HepG2 (cell line): ENCODE results near the gene SCAPER. TPM values are rescaled to one million over a fixed set of nuclear protein-coding genes. Genes with fewer than 3 reads are reported as not detected.

Experiments
- BATF2 ChIP-seq: sonication (generic); formaldehyde crosslinking; IDR thresholded peaks from 2 replicates; pipeline ENCODE4 v1.8.0; 2022; ENCODE audit warnings: mild to moderate bottlenecking, missing genetic modification reagents, moderate library complexity
- BRF2 ChIP-seq: sonication (generic); formaldehyde crosslinking; IDR thresholded peaks from 2 replicates; pipeline ENCODE4 v1.8.1; 2022; ENCODE audit warnings: mild to moderate bottlenecking, missing genetic modification reagents
- CHCHD3 ChIP-seq: sonication (generic); formaldehyde crosslinking; IDR thresholded peaks from 2 replicates; pipeline ENCODE4 v1.8.0; 2022; ENCODE audit warnings: mild to moderate bottlenecking, missing genetic modification reagents, moderate library complexity
- HDAC6 ChIP-seq: fragments of 200-600 bp; sonication (generic); IDR thresholded peaks from 2 replicates; pipeline ENCODE4 v1.7.0; 2017; ENCODE audit warnings: mild to moderate bottlenecking, antibody characterized with exemption, low read length, low read depth
- NR3C1 ChIP-seq: sonication (generic); formaldehyde crosslinking; IDR thresholded peaks from 2 replicates; pipeline ENCODE4 v1.4.0; 2020; ENCODE audit warnings: missing genetic modification reagents
- PBX2 ChIP-seq: IDR thresholded peaks from 2 replicates; pipeline ENCODE4 v1.6.1; 2016; ENCODE audit warnings: control low read depth
- POLR2AphosphoS2 ChIP-seq: IDR thresholded peaks from 2 replicates; pipeline ENCODE4 v1.6.1; 2011; ENCODE audit warnings: low read depth, low read length, improper control_type of control experiment
- RAD51 ChIP-seq: fragments of 450-650 bp; IDR thresholded peaks from 2 replicates; pipeline ENCODE4 v1.6.1; 2016; ENCODE audit warnings: borderline replicate concordance
- RARA ChIP-seq: IDR thresholded peaks from 2 replicates; pipeline ENCODE4 v1.6.1; 2016; ENCODE audit warnings: missing genetic modification reagents, missing compliant biosample characterization
- SAP130 ChIP-seq: IDR thresholded peaks from 2 replicates; pipeline ENCODE4 v1.6.1; 2016; ENCODE audit warnings: low read depth
- SMYD3 ChIP-seq: sonication (generic); formaldehyde crosslinking; IDR thresholded peaks from 2 replicates; pipeline ENCODE4 v1.8.1; 2023; ENCODE audit warnings: mild to moderate bottlenecking, missing genetic modification reagents
- STAG1 ChIP-seq: sonication (generic); formaldehyde crosslinking; IDR thresholded peaks from 2 replicates; pipeline ENCODE4 v1.4.0; 2020; ENCODE audit warnings: missing genetic modification reagents
- TAF15 ChIP-seq: fragments of 200-400 bp; formaldehyde crosslinking; IDR thresholded peaks from one replicate; pipeline ENCODE4 v1.6.1; 2018; ENCODE audit warnings: mild to moderate bottlenecking, low read depth, low read length; ENCODE audit not compliant: poor library complexity, severe bottlenecking
- TOE1 ChIP-seq: sonication (generic); formaldehyde crosslinking; IDR thresholded peaks from 2 replicates; pipeline ENCODE4 v1.4.0; 2020; ENCODE audit warnings: mild to moderate bottlenecking, missing genetic modification reagents
- TRIM24 ChIP-seq: sonication (generic); formaldehyde crosslinking; IDR thresholded peaks from 2 replicates; pipeline ENCODE4 v1.8.0; 2022; ENCODE audit warnings: mild to moderate bottlenecking, missing genetic modification reagents
- ZNF10 ChIP-seq: sonication (generic); formaldehyde crosslinking; IDR thresholded peaks from 2 replicates; pipeline ENCODE4 v1.4.0; 2020; ENCODE audit warnings: mild to moderate bottlenecking, low read depth, missing genetic modification reagents, borderline replicate concordance
- ZNF234 ChIP-seq: sonication (generic); formaldehyde crosslinking; conservative IDR thresholded peaks from 2 replicates; pipeline ENCODE4 v1.5.1; 2020; ENCODE audit warnings: mild to moderate bottlenecking, missing genetic modification reagents
- ZNF337 ChIP-seq: sonication (generic); formaldehyde crosslinking; IDR thresholded peaks from 2 replicates; pipeline ENCODE4 v1.5.1; 2020; ENCODE audit warnings: missing genetic modification reagents, low read depth, mild to moderate bottlenecking, borderline replicate concordance
- ZNF501 ChIP-seq: sonication (generic); formaldehyde crosslinking; IDR thresholded peaks from 2 replicates; pipeline ENCODE4 v1.5.1; 2020; ENCODE audit warnings: mild to moderate bottlenecking, moderate library complexity, missing genetic modification reagents
- ZNF572 ChIP-seq: sonication (generic); formaldehyde crosslinking; IDR thresholded peaks from 2 replicates; pipeline ENCODE4 v1.5.1; 2020; ENCODE audit warnings: mild to moderate bottlenecking, missing genetic modification reagents
- ZNF614 ChIP-seq: IDR thresholded peaks from 2 replicates; pipeline ENCODE4 v1.6.1; 2018; ENCODE audit warnings: missing biosample characterization, missing genetic modification reagents, inconsistent platforms, borderline replicate concordance
- ZNF652 ChIP-seq: IDR thresholded peaks from 2 replicates; pipeline ENCODE4 v1.6.1; 2016; ENCODE audit warnings: low read depth, borderline replicate concordance
- ZNF709 ChIP-seq: sonication (generic); formaldehyde crosslinking; IDR thresholded peaks from 2 replicates; pipeline ENCODE4 v1.5.0; 2020; ENCODE audit warnings: mild to moderate bottlenecking, missing genetic modification reagents
- ZNF780A ChIP-seq: sonication (generic); formaldehyde crosslinking; IDR thresholded peaks from 2 replicates; pipeline ENCODE4 v1.8.0; 2022; ENCODE audit warnings: mild to moderate bottlenecking, missing genetic modification reagents, moderate library complexity
- polyA plus RNA-seq, 8 experiments: library from polyadenylated mRNA; depleted of rRNA in 3 of 8; stranded (reverse) in 7 of 8; unstranded in 1 of 8; fragments of >200 nt; fragmentation: Illumina TruSeq in 4 of 8; extraction: Trizol in 4 of 8; gene quantifications; 2 replicates each; pipeline versions ENCODE4 v1.2.1 to v1.2.3, GENCODE V29; 2011 to 2016; ENCODE audit warnings: low read depth in 4 of 8, missing spikeins in 1 of 8, mixed read lengths in 1 of 8; ENCODE audit not compliant: insufficient read depth in 1 of 8
- total RNA-seq, 5 experiments: library from RNA; depleted of rRNA; stranded (reverse); fragments of >200 nt; fragmentation: Illumina TruSeq; extraction: Trizol; gene quantifications; 2 replicates each; pipeline ENCODE4 v1.2.3, GENCODE V29; 2016; ENCODE audit warnings: low read depth in 1 of 5

Gene SCAPER
- total and polyA plus RNA-seq, 2 of the 13 experiments (the other 11 are each of a cell fraction or from before 2014, with no cell fraction given) = 4.3 to 10.5 TPM

- TF ChIP-seq CHCHD3 (CRISPR knock-in tag) = no peak
- no peak for TF ChIP-seq BRF2 (CRISPR knock-in tag)
- TF ChIP-seq ZNF501 (CRISPR knock-in tag) = no peak
- TF ChIP-seq ZNF572 (CRISPR knock-in tag) = no peak
- no peak for TF ChIP-seq BATF2
- no peak for TF ChIP-seq ZNF10
- no peak for TF ChIP-seq RAD51
- no peak for TF ChIP-seq POLR2AphosphoS2
- no peak for TF ChIP-seq ZNF709 (CRISPR knock-in tag)
- TF ChIP-seq SAP130 (CRISPR knock-in tag) = peak; percentile 75; the same call in 1 of the 2 replicates
- TF ChIP-seq HDAC6 = no peak
- TF ChIP-seq TAF15 = no peak
- no peak for TF ChIP-seq NR3C1
- TF ChIP-seq STAG1 (CRISPR knock-in tag) = no peak
- TF ChIP-seq ZNF234 (CRISPR knock-in tag) = no peak
- TF ChIP-seq RARA = peak; percentile 39
- TF ChIP-seq PBX2 (CRISPR knock-in tag) = no peak
- TF ChIP-seq ZNF337 (CRISPR knock-in tag) = no peak
- TF ChIP-seq ZNF652 (CRISPR knock-in tag) = no peak
- TF ChIP-seq TRIM24 (CRISPR knock-in tag) = no peak
- TF ChIP-seq ZNF780A (CRISPR knock-in tag) = no peak
- TF ChIP-seq ZNF614 (CRISPR knock-in tag) = no peak
- no peak for TF ChIP-seq SMYD3
- TF ChIP-seq TOE1 (CRISPR knock-in tag) = no peak
Measured at GRCh38 chr15:76312540-76313174, 592.5 kb downstream of the SCAPER start (continued).
